Measurements from ENCODE around the gene CD52. TPM values are rescaled to one million over a fixed set of nuclear protein-coding genes. Genes with fewer than 3 reads are reported as not detected.
"Not testable (repeated sequence)": the region's sequence is repeated elsewhere in the genome, so short reads cannot be mapped to it uniquely, and the experiment has no call there.

CD52 gene
- total RNA-seq, 1 donor from 2014 or later, result 297 TPM

GRCh38 chr1:26300578-26301275, 17.0 kb upstream of the CD52 start:
- Mint-ChIP-seq H3K4me3 (no peak overlapping the region), H3K9me3 (no peaks in the 10 kb centered on the region), H3K4me1 (peaks cover 7% of the 10 kb centered on the region), H3K27ac (no peak overlapping the region), H3K36me3 (ENCODE audit: low read depth) (no peaks in the 10 kb centered on the region), H3K27me3 (no peaks in the 10 kb centered on the region)
- intact Hi-C loops (cut with micrococcal nuclease), result no loop called here
- no peak for DNase-seq

GRCh38 chr1:26302733-26303405, 14.9 kb upstream of the CD52 start:
- DNase-seq, result no peak
- intact Hi-C loops (cut with micrococcal nuclease), result no loop called here
- Mint-ChIP-seq H3K27ac (peak overlapping the region; percentile 37), H3K9me3 (no peaks in the 10 kb centered on the region), H3K36me3 (ENCODE audit: low read depth) (no peaks in the 10 kb centered on the region), H3K4me1 (peaks cover 23% of the 10 kb centered on the region), H3K27me3 (no peaks in the 10 kb centered on the region), H3K4me3 (no peak overlapping the region)

DNA sequence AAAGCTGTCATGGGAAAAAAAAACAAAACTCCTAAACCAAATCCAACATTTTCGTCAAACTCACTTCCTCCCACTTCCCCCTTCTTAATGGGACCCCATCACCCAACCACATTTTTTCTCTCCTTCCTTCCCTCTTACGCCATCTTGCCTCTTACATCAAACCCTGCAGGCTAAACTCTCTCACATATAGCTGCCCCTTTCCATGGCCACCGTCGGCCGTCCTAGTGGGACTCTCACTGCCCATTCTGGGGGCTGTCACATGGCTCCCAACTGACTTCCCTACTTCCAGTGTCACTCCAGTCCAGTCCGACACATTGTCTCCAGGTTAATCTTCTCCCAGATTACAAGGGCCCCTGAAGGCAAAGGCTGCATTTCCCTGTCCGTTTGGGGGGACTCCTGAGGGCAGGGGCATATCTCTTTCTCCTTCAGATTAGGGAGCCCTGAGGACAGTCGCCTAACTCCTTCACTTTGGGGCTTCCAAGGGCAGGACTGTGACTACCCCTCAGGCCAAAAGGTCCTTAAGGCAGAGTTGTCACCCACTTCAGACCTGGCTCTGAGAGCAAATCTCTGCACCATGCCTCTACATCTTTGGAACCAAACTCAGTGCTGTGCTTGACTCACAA, 12.0 kb upstream of the CD52 start:
- DNase-seq, result no peak
- Mint-ChIP-seq H3K27ac (peak overlapping the region; percentile 93), H3K4me3 (peak overlapping the region; percentile 98), H3K36me3 (ENCODE audit: low read depth) (no peaks in the 10 kb centered on the region), H3K4me1 (peaks cover 30% of the 10 kb centered on the region), H3K27me3 (no peaks in the 10 kb centered on the region), H3K9me3 (no peaks in the 10 kb centered on the region)
- intact Hi-C loops (cut with micrococcal nuclease), result loop anchor here (1.0 kb wide), 2 partner anchors 14 to 400 kb away; no protein-coding TSS in a partner anchor

DNA sequence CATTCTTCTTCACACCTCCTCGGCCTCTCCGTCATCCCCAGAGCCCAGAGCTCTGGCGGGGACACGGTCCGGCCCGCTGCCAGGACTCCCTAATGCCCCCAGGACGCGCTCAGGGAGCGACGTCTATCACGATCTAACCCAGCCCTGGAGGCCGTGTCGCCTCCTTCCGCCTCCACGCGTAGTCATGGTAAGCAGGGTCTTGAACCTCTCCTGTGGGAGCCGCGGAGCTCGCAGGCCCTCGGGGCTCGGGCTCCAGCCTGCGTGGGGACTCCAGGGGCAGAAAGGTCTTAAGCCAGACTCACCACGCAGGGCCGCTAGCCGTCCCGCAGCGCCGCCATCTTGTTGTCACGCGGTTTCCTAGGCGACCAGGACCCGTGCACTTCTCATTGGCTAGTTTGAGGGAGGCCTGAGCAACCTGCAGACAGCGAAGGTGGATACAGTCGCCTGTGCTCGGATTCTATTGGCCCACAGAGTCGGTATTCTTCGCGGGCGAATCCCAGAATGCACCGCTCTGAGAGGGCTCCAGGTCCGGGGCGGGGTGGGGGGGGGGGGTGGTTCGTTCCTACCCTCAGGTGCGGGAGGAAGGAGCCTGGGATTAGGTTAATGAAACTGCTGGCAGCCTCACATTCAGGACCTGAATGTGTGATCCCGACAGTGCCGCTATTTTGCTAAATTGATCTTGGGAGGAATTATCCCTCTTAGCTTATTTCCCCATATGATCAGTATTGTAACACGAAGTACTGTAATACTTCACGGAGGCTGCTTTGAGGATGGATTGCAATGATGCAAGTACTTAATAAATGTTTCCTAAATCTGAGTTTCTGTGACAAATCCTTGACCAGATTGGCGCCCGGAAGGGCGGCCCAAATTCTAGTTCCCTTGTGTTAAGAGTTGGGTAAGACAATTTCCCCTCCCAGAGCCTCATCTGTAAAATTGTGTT, 11.2 kb upstream of the CD52 start, which contains the start of gene UBXN11:
TSS of gene UBXN11 (minus strand) at position 347 of the 940 bp plus-strand sequence. CDS start 3,753 bp downstream, outside the sequence.
- intact Hi-C loops (cut with micrococcal nuclease), result loop anchor here (1.0 kb wide), 3 partner anchors 13 to 401 kb away; no protein-coding TSS in a partner anchor
- peak; percentile 98 for DNase-seq
- Mint-ChIP-seq H3K27me3 (no peaks in the 10 kb centered on the region), H3K36me3 (ENCODE audit: low read depth) (no peaks in the 10 kb centered on the region), H3K4me1 (peaks cover 30% of the 10 kb centered on the region), H3K27ac (peak within 1 kb of the TSS; percentile 93), H3K9me3 (no peaks in the 10 kb centered on the region), H3K4me3 (peak within 1 kb of the TSS; percentile 98)

DNA sequence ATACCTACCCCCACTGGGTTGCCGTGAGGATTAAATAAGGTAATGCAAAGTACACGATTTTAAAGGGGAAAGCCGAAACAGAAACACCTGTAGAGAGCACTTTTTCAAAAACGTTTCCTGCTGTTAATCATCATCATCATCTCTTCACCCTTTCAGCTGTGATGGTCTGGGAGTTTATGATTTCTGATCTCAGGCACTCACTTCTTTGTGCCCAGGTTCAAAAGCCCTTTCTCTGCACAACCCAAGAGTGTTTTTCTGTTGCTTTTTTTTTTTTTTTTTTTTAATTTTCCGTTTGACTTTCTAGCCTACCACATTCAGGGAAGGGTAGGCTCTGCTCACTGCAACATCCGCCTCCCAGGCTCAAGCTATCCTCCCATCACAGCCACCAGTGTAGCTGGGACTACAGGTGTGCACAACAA, 10.4 kb upstream of the CD52 start:
- Mint-ChIP-seq H3K27ac (peak overlapping the region; percentile 93), H3K4me1 (peaks cover 33% of the 10 kb centered on the region), H3K36me3 (ENCODE audit: low read depth) (no peaks in the 10 kb centered on the region), H3K4me3 (peak overlapping the region; percentile 98), H3K9me3 (no peaks in the 10 kb centered on the region), H3K27me3 (no peaks in the 10 kb centered on the region)
- intact Hi-C loops (cut with micrococcal nuclease), result loop anchor here (1.0 kb wide), 1 partner anchor 19 kb away; no protein-coding TSS in a partner anchor
- DNase-seq, result peak; percentile 80

GRCh38 chr1:26307966-26308899, 9.5 kb upstream of the CD52 start:
- H3K4me3 Mint-ChIP-seq, result peak overlapping the region; percentile 98
- H3K27me3 Mint-ChIP-seq; H3K36me3 Mint-ChIP-seq (ENCODE audit: low read depth); H3K9me3 Mint-ChIP-seq: not testable (repeated sequence)
- peak overlapping the region; percentile 93 for H3K27ac Mint-ChIP-seq
- intact Hi-C loops (cut with micrococcal nuclease), result loop anchor here (1.0 kb wide), 2 partner anchors 20 to 32 kb away; no protein-coding TSS in a partner anchor
- H3K4me1 Mint-ChIP-seq, result peaks cover 34% of the 10 kb centered on the region
- DNase-seq, result peak; percentile 76

- H3K27me3 Mint-ChIP-seq, result no peaks in the 10 kb centered on the region
- H3K9me3 Mint-ChIP-seq, result no peaks in the 10 kb centered on the region
- peaks cover 48% of the 10 kb centered on the region for H3K4me1 Mint-ChIP-seq
- H3K4me3 Mint-ChIP-seq, result no peak overlapping the region
- DNase-seq, result no peak
- no peak overlapping the region for H3K27ac Mint-ChIP-seq
- peaks cover 12% of the 10 kb centered on the region for H3K36me3 Mint-ChIP-seq (ENCODE audit: low read depth)
- intact Hi-C loops (cut with micrococcal nuclease), result no loop called here
Measured at GRCh38 chr1:26314501-26314900, 3.3 kb upstream of the CD52 start.

GRCh38 chr1:26315874-26316850, 1.6 kb upstream of the CD52 start:
- peak overlapping the region; percentile 82 for H3K4me3 Mint-ChIP-seq
- H3K27me3 Mint-ChIP-seq, result no peaks in the 10 kb centered on the region
- H3K9me3 Mint-ChIP-seq, result no peaks in the 10 kb centered on the region
- peaks cover 22% of the 10 kb centered on the region for H3K36me3 Mint-ChIP-seq (ENCODE audit: low read depth)
- DNase-seq, result no peak
- intact Hi-C loops (cut with micrococcal nuclease), result loop anchor here (5.0 kb wide), 1 partner anchor 156 kb away; the partner anchor contains the start of gene HMGN2
- peak overlapping the region; percentile 55 for H3K27ac Mint-ChIP-seq
- H3K4me1 Mint-ChIP-seq, result peaks cover 57% of the 10 kb centered on the region

DNA sequence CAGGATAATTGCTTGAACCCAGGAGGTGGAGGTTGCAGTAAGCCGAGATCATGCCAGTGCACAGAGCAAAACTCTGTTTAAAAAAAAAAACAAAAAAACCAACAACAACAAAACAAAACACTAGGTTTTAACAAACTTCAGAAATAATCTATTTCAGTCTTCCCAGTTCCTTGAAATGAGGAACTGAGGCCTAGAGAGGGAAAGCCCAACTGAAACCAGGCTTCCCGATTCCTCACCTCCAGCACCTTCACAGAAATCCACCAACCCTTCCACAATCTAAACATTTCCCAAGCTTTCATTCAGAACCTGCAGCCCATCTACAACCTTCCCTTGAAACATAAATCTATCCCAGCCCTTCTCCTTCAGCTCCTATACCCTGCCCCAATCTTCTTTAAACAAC, 612 bp upstream of the CD52 start:
- H3K36me3 Mint-ChIP-seq (ENCODE audit: low read depth), result peaks cover 29% of the 10 kb centered on the region
- peak overlapping the region; percentile 96 for H3K27ac Mint-ChIP-seq
- no peaks in the 10 kb centered on the region for H3K27me3 Mint-ChIP-seq
- intact Hi-C loops (cut with micrococcal nuclease), result loop anchor here (5.0 kb wide), 1 partner anchor 155 kb away; the partner anchor contains the start of gene HMGN2
- no peak for DNase-seq
- no peaks in the 10 kb centered on the region for H3K9me3 Mint-ChIP-seq
- peak overlapping the region; percentile 82 for H3K4me3 Mint-ChIP-seq
- peaks cover 59% of the 10 kb centered on the region for H3K4me1 Mint-ChIP-seq

DNA sequence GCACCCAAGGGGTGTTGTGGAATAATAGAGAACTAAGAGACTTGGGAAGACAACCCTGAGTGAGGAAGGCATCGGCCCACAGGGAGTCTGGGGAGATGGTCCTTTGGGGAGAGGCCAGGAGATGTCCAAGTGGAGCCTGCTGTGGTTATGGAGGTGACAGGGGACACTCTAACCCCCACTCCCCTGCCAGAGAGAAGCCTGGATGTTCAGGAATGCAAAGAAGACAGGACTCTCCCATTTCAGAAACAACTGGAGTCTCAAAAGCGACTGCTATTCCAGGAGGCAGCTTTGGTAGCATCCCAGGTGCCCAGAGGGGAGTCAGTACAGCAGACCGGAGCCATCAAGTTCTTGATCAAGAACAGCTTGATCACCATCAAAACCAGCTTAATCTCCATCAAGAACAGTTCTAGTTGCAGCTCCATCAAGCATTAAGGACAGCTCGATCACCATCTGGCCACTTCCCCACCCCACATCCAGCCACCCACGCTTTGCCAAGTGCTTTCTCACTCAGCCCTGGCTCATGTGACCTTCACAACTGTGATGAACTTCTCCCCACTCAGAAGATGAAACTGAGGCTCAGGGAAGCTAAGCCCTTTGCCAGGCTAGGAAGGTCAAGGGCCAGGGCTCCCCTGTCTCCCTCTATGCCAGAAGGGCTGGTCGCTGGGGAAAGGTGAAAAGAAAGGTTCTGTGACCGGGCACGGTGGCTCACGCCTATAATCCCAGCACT, 743 bp downstream of the CD52 start:
- peak; percentile 75 for DNase-seq
- intact Hi-C loops (cut with micrococcal nuclease), result loop anchor here (1.0 to 5.0 kb wide), 4 partner anchors 12 to 262 kb away; partner anchors contain the start of genes HMGN2, PDIK1L and UBXN11
- H3K36me3 Mint-ChIP-seq (ENCODE audit: low read depth), result peaks cover 40% of the 10 kb centered on the region
- H3K27ac Mint-ChIP-seq, result peak overlapping the region; percentile 96
- no peaks in the 10 kb centered on the region for H3K27me3 Mint-ChIP-seq
- H3K4me1 Mint-ChIP-seq, result peaks cover 64% of the 10 kb centered on the region
- peak overlapping the region; percentile 82 for H3K4me3 Mint-ChIP-seq
- H3K9me3 Mint-ChIP-seq, result no peaks in the 10 kb centered on the region

GRCh38 chr1:26320896-26321295, 3.1 kb downstream of the CD52 start:
- Mint-ChIP-seq H3K36me3 (ENCODE audit: low read depth) (peaks cover 50% of the 10 kb centered on the region), H3K27me3 (no peaks in the 10 kb centered on the region), H3K4me1 (peaks cover 45% of the 10 kb centered on the region), H3K4me3 (peak overlapping the region; percentile 82), H3K9me3 (no peaks in the 10 kb centered on the region), H3K27ac (peak overlapping the region; percentile 96)
- intact Hi-C loops (cut with micrococcal nuclease), result loop anchor here (1.0 to 5.0 kb wide), 6 partner anchors 36 to 152 kb away; partner anchors contain the start of genes CEP85 and ZNF593
- DNase-seq, result peak; percentile 67

Measured in activated CD4-positive, alpha-beta T cell treated with anti-CD3 and anti-CD28 coated beads, Interleukin-2, amount 10 ng/mL, durations not matched to agents 24 days and 14 days (primary cell).